CD4-positive, alpha-beta T cell treated with Interleukin-17A for 4 hours (primary cell): Measurements from ENCODE around the gene ZCCHC9.
A peak's percentile ranks its signal among the peaks of the same experiment; 100 is the strongest.
"Not testable (repeated sequence)": the region's sequence is repeated elsewhere in the genome, so short reads cannot be mapped to it uniquely, and the experiment has no call there.

Experiments used
- DNase-seq: peaks from one replicate; pipeline ENCODE4 v3.0.0-alpha.2; 2020; ENCODE audit warnings: mixed read lengths

ZCCHC9 gene, protein sequence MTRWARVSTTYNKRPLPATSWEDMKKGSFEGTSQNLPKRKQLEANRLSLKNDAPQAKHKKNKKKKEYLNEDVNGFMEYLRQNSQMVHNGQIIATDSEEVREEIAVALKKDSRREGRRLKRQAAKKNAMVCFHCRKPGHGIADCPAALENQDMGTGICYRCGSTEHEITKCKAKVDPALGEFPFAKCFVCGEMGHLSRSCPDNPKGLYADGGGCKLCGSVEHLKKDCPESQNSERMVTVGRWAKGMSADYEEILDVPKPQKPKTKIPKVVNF

GRCh38 chr5:81301271-81302015, at the start of gene ZCCHC9:
Gene ZCCHC9, plus strand, starts transcription at chr5:81301587. Its CDS starts 3,171 bp downstream, at chr5:81304758.
- peak; percentile 93 for DNase-seq

DNA sequence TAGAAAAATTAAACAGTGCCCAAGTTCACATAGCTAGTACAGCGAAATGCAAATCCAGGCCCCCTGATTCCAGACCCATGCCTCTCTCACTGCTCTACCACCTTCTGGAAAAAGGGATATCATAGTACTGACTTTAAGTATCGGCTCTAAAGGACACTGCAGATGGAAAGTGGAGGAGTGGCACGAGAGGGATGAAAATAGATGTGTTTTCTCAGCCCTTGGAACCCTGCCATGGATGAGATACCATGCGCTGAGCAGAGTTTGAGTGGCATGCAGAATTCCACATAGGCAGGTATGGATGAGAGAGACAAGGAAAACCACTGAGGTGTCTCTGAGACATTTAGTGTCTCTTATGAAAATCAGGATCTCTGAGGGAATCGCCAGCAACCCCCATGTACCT, 49.5 kb upstream of the ZCCHC9 start:
- no peak for DNase-seq

DNA sequence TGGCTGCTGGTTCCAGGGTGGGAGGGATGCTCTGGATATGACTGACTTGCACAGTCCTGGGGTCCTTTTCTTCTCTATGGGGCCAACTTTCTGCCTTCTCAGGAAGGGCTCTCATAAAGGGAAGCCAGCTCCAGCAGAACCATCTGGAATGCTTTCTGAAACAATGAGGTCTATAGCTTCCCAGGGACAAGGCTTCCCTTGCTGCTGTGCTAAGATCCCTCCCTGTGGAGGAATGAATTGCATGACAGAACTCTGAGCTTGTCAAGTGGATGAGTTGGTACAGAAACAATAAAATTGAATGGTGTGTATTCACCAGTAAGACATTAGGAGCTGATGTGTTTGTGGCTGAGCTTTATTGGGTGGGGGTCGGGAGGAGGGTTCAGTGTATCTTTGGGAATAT, 48.5 kb upstream of the ZCCHC9 start:
- DNase-seq = no peak

GRCh38 chr5:81253875-81254274, 47.5 kb upstream of the ZCCHC9 start:
- DNase-seq = no peak

DNA sequence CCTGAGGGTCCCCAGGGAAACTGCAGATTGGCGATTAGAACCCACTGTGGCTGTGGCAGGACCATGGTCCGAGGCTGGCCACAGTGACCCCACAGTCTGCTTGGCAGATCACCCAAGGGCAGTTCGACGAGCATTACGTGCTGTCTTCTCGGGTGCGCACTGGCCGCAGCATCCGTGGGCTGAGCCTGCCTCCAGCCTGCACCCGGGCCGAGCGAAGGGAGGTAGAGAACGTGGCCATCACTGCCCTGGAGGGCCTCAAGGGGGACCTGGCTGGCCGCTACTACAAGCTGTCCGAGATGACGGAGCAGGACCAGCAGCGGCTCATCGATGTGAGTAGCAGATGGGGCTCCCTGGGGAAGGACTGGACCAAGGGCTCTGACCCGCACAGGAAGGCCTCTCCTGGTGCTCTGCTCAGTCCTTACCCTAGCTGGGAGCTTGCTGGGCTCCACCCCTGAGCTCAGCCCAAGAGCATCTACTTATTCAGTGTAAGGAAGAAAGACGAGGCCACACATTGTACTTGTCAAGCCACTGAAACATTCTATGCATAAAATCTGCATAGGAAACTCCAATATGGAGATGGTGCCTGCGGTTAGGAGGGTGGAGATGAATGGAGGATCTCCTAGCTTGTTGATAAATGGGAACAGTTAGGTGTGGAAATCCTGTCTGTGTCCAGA, 46.4 kb upstream of the ZCCHC9 start:
- DNase-seq = no peak

GRCh38 chr5:81256766-81257165, 44.6 kb upstream of the ZCCHC9 start:
- DNase-seq = no peak

DNA sequence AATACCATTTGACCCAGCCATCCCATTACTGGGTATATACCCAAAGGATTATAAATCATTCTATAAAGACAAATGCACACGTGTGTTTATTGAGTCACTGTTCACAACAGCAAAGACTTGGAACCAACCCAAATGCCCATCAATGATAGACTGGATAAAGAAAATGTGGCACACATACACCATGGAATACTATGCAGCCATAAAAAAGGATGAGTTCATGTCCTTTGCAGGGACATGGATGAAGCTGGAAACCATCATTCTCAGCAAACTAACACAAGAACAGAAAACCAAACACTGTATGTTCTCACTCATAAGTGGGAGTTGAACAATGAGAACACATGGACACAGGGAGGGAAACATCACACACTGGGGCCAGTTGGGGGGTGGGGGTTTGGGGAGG, 38.6 kb upstream of the ZCCHC9 start:
- not testable (repeated sequence) for DNase-seq

- DNase-seq = no peak
These were observed 36.3 kb upstream of the ZCCHC9 start for GRCh38 chr5:81265101-81265500.

DNA sequence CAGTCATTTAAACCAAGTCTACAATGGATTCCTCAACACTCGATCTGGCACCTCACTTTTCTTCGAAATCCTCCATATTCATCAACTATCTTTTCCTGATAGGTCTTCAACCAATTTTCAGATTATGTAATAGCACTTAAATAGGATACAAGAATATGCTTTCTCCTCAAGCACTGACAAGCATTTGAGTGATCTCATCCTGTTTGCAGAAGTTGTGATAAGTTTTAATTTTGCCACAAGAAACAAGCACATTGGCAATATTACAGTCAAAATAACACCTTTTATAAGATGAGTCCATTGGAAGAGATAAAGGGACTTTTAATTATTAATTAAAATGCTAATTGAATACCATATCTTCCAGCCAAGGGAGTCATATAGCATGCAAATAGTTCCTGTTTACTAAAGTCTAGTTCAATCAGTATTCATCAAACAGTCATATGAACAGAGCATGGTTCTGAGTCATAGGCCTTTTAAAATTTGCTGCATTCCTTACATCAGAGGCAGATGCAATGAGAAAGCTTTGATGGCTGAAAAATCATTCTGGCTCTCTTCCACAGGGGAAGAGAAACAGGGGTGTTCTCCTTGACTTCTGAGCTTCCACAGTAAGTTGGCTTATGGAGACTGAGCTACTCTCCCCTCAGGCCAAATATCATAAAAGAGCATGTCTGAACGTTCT, 32.7 kb upstream of the ZCCHC9 start:
- no peak for DNase-seq

- no peak for DNase-seq
These were observed 31.5 kb upstream of the ZCCHC9 start for GRCh38 chr5:81269751-81270393.

- DNase-seq = not testable (repeated sequence)
These were observed 30.9 kb upstream of the ZCCHC9 start for GRCh38 chr5:81270394-81271027.

DNA sequence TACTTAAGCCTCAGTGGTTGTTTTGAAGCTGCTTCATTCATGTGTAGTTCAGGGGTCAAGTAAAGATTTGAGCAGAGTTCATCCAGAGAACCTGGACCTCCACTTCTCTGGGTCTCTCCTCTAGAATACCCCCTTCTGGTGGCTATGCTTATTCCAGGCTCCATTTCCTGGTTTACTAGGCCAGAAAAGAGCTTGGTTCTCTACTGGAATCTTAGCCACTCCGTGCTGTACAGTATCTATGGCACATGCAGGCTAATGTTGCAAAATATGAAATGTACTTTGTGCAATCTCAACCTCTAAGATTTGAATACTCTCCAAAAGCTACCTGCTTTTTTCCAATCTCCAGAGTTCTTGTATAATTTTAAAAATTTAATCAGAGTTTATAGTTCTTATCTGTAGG, 17.4 kb upstream of the ZCCHC9 start:
- no peak for DNase-seq

GRCh38 chr5:81286059-81286617, 15.2 kb upstream of the ZCCHC9 start:
- no peak for DNase-seq

- DNase-seq = no peak
These were observed 13.4 kb upstream of the ZCCHC9 start for GRCh38 chr5:81288021-81288433.

GRCh38 chr5:81290146-81290545, 11.2 kb upstream of the ZCCHC9 start:
- no peak for DNase-seq

GRCh38 chr5:81292130-81292529, 9.3 kb upstream of the ZCCHC9 start:
- DNase-seq = no peak

- not testable (repeated sequence) for DNase-seq
These were observed 7.4 kb upstream of the ZCCHC9 start for GRCh38 chr5:81294021-81294420.

- no peak for DNase-seq
These were observed 3.9 kb upstream of the ZCCHC9 start for GRCh38 chr5:81297531-81297930.

DNA sequence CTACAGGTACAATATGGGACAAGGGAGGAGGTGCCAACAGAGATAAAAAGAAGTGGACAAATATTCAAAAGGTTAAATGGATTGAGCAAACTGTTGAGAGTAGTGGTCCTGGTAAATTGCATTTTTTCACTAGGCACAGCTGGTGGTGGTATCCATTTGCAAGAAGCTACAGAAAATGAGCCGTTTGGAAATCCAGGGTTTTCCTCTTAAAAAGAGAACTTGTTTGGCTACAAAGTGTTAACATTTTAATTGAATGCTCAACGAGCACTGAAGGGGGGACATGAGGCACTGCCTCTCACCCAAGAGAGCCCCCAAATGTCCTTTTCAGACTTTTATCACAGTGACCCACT, 491 bp upstream of the ZCCHC9 start:
- no peak for DNase-seq

- no peak for DNase-seq
These were observed 1.2 kb downstream of the ZCCHC9 start for GRCh38 chr5:81302596-81302995.

GRCh38 chr5:81303563-81303962, 2.2 kb downstream of the ZCCHC9 start:
- DNase-seq = no peak

- no peak for DNase-seq
These were observed 4.4 kb downstream of the ZCCHC9 start for GRCh38 chr5:81305785-81306184.
